BJ (cell line): Measurements from ENCODE around the gene EFNA2. TPM values are rescaled to one million over a fixed set of nuclear protein-coding genes. Genes with fewer than 3 reads are reported as not detected.

Experiments used
- CTCF ChIA-PET: fragments of 350-600 bp; formaldehyde crosslinking; extraction: SDS; loops from one replicate; lab custom pipeline; 2021; ENCODE audit warnings: antibody characterized with exemption, inconsistent platforms; lab: Yijun Ruan, JAX
- POLR2A ChIA-PET: fragments of 300-600 bp; sonication (Branson Sonifier 250); formaldehyde crosslinking; extraction: SDS; loops from one replicate; lab custom pipeline; 2021; ENCODE audit warnings: antibody characterized with exemption; lab: Charles Lee
- DNase-seq: peaks from one replicate; pipeline ENCODE4 v3.0.0-alpha.2; 2011; ENCODE audit warnings: low read depth
- H3K27me3 ChIP-seq: 2 replicates; pipeline ENCODE4 v1.6.0; 2011; ENCODE audit warnings: low read length; ENCODE audit not compliant: control insufficient read depth, insufficient read depth
- H3K36me3 ChIP-seq: 2 replicates; pipeline ENCODE4 v1.5.1; 2011; ENCODE audit warnings: low read length; ENCODE audit not compliant: control insufficient read depth, insufficient read depth
- H3K4me3 ChIP-seq: 2 replicates; pipeline ENCODE4 v1.5.1; 2011; ENCODE audit warnings: low read depth, mild to moderate bottlenecking, control low read depth, low read length
- polyA plus RNA-seq: library from polyadenylated mRNA; depleted of rRNA; stranded (reverse); fragments of >200 nt; gene quantifications from 2 replicates; pipeline ENCODE4 v1.2.3, GENCODE V29; 2011
- TF ChIP-seq, protein P1 (sequence below): IDR thresholded peaks from 2 replicates; pipeline ENCODE4 v1.5.1; 2011; ENCODE audit warnings: low read depth, mild to moderate bottlenecking, control low read depth, inconsistent platforms, low read length, moderate library complexity; ENCODE audit not compliant: insufficient read depth

Gene EFNA2
- polyA plus RNA-seq, 1 experiment: not detected

DNA sequence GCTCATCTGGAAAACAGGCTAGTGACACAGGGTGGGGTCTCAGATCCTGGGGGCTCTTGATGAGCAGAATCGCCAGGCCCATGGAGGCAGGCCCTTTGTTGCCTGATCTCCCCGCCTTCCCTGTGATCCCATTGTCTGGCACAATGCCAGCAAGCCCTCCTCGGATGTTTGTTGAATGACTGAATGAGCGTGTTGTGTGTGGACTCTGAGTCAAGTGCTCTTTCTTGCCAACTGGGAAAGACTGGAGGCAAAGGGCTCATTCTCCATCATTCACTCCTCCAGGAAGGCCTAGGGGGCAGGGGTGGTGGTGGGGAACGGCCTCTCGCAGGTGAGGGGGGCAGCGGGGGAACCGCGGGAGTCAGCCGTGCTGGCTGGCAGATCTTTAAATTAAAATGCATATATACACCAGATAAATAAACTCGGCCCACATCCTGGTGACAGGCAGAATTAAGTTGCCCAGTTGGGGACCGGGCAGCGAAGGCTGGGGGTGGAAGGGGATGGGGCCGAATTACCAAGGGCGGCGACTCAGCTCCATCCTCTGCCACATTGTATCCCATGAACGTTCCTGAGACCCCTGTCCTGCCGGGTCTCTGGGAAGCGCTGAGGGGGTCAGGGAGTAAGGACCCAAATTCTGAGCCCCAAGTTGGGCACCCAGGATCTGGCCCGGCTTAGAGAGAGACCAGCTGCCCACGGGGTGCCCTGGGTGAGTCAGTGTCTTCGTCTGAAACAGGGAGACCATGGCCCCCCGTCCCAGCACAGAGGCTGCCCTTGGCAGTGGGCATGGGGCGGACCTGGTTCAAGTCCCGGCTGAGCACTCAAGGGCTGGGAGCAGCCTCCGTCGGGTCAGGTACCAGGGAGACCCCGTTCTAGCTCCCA lies 24.5 kb downstream of the EFNA2 start:
- Histone ChIP-seq H3K36me3 (no peaks in the 10 kb centered on the region), H3K27me3 (no peaks in the 10 kb centered on the region), H3K4me3 (no peak overlapping the region)
- TF ChIP-seq, protein P1, sequence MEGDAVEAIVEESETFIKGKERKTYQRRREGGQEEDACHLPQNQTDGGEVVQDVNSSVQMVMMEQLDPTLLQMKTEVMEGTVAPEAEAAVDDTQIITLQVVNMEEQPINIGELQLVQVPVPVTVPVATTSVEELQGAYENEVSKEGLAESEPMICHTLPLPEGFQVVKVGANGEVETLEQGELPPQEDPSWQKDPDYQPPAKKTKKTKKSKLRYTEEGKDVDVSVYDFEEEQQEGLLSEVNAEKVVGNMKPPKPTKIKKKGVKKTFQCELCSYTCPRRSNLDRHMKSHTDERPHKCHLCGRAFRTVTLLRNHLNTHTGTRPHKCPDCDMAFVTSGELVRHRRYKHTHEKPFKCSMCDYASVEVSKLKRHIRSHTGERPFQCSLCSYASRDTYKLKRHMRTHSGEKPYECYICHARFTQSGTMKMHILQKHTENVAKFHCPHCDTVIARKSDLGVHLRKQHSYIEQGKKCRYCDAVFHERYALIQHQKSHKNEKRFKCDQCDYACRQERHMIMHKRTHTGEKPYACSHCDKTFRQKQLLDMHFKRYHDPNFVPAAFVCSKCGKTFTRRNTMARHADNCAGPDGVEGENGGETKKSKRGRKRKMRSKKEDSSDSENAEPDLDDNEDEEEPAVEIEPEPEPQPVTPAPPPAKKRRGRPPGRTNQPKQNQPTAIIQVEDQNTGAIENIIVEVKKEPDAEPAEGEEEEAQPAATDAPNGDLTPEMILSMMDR: no peak
- CTCF ChIA-PET: no interaction called here
- POLR2A ChIA-PET: no interaction called here
- DNase-seq: no peak

GRCh38 chr19:1310853-1311180 lies 25.1 kb downstream of the EFNA2 start:
- Histone ChIP-seq H3K36me3 (no peaks in the 10 kb centered on the region), H3K27me3 (no peaks in the 10 kb centered on the region; the same call in 1 of the 2 replicates), H3K4me3 (no peak overlapping the region)
- POLR2A ChIA-PET: no interaction called here
- CTCF ChIA-PET: no interaction called here
- TF ChIP-seq, protein P1: no peak
- no peak for DNase-seq

- H3K36me3 ChIP-seq: no peaks in the 10 kb centered on the region
- POLR2A ChIA-PET: interaction anchor here (0.6 kb wide), 1 partner anchor 42 kb away, joined by 3 read pairs; no protein-coding TSS in a partner anchor
- H3K4me3 ChIP-seq: no peak overlapping the region
- TF ChIP-seq, protein P1: no peak
- DNase-seq: no peak
- CTCF ChIA-PET: interaction anchor here (0.7 kb wide), 1 partner anchor 133 kb away, joined by 3 read pairs; no protein-coding TSS in a partner anchor
- H3K27me3 ChIP-seq: peaks cover 7% of the 10 kb centered on the region
Observed at GRCh38 chr19:1311543-1312091, 25.9 kb downstream of the EFNA2 start.

DNA sequence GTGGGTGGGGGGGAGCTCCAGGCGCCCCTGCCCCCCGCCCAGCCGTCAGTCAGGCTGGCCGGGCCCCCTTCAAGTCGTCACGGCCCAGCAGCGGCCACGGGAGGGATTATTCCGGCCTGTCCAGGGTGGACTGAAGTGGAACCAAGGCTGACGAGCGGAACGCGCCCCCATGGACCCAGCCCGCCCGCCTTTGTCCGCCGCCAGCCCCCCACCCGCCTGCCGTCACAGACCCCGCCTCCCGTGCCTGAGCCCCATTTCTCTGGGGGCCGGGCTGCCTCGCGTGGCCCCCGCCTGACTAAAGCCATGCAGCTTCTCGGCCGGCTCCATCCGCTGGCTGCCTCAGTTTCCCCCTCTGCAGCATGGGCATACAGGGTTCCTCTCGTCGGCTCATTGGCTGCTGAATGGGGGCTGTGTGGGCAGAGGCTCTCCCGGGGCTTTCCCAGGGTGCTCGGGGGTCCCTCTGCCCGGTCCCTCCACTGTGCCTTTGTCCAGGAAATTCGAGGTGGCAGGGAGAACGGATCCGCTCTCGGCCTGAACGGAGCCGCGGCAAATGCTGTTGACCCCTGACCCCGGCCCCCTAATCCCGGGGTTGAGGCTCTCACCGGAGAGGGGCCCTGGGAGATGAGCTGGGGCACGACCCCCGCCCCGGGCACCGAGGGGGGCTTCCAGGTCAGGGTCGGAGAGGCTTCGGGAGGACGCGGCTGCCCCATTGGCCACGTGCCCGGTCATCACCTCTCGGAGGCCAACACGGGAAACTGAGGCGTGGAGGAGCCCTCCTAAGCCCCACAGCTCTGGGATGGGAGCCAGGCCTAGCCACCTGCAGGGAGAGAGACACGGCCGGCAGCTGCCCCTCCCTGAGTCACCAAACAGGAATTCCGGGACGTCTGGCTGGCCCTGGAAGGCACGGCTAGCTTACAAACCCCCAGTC lies 27.4 kb downstream of the EFNA2 start:
- ChIA-PET POLR2A (interaction anchor here (0.5 kb wide), 1 partner anchor 43 kb away, joined by 25 read pairs; no protein-coding TSS in a partner anchor), CTCF (interaction anchor here (0.9 to 2.6 kb wide), 2 partner anchors 34 to 48 kb away, joined by 3 to 10 read pairs; no protein-coding TSS in a partner anchor)
- peaks cover 9% of the 10 kb centered on the region for H3K27me3 ChIP-seq
- H3K4me3 ChIP-seq: no peak overlapping the region
- TF ChIP-seq, protein P1: no peak
- no peaks in the 10 kb centered on the region for H3K36me3 ChIP-seq
- no peak for DNase-seq
